HG03039 (cell line): ENCODE results near the gene PPP1R15A.
"Not testable (repeated sequence)": the region's sequence is repeated elsewhere in the genome, so short reads cannot be mapped to it uniquely, and the experiment has no call there.

Source experiments
- ATAC-seq: cut with Tn5 transposase; IDR thresholded peaks from one replicate; pipeline ENCODE4 v1.9.1; 2021; ENCODE audit warnings: mild to moderate bottlenecking, moderate library complexity; ENCODE audit not compliant: unreplicated experiment

Gene PPP1R15A

GRCh38 chr19:48858984-48859710 is 13.1 kb upstream of the PPP1R15A start:
- no peak for ATAC-seq

GRCh38 chr19:48859711-48860572 is 12.3 kb upstream of the PPP1R15A start:
- no peak for ATAC-seq

GRCh38 chr19:48861313-48861712 is 10.9 kb upstream of the PPP1R15A start:
- ATAC-seq = no peak

- ATAC-seq = no peak
Measured at GRCh38 chr19:48862827-48863226, 9.4 kb upstream of the PPP1R15A start.

- no peak for ATAC-seq
Measured at GRCh38 chr19:48866692-48867091, 5.5 kb upstream of the PPP1R15A start.

- no peak for ATAC-seq
Measured at GRCh38 chr19:48867123-48867745, 5.0 kb upstream of the PPP1R15A start.

- ATAC-seq = no peak
Measured at GRCh38 chr19:48867746-48868113, 4.5 kb upstream of the PPP1R15A start.

- no peak for ATAC-seq
Measured at GRCh38 chr19:48868114-48868886, 3.9 kb upstream of the PPP1R15A start, which contains the start of gene PLEKHA4. PLEKHA4 (minus strand) TSS chr19:48868617; CDS start chr19:48867620, 997 bp downstream.

- no peak for ATAC-seq
Measured at GRCh38 chr19:48870048-48870447, 2.2 kb upstream of the PPP1R15A start.

GRCh38 chr19:48871471-48872181 is 595 bp upstream of the PPP1R15A start:
- not testable (repeated sequence) for ATAC-seq

GRCh38 chr19:48872884-48873475 is 759 bp downstream of the PPP1R15A start:
- no peak for ATAC-seq

- no peak for ATAC-seq
Measured at GRCh38 chr19:48873476-48874302, 1.5 kb downstream of the PPP1R15A start.

GRCh38 chr19:48874303-48875135 is 2.3 kb downstream of the PPP1R15A start:
- ATAC-seq = no peak

GRCh38 chr19:48876043-48876981 is 4.1 kb downstream of the PPP1R15A start:
- ATAC-seq = not testable (repeated sequence)

GRCh38 chr19:48877855-48878195 is 5.6 kb downstream of the PPP1R15A start:
- no peak for ATAC-seq

- ATAC-seq = no peak
Measured at GRCh38 chr19:48878196-48879024, 6.2 kb downstream of the PPP1R15A start.
